GM19438 (cell line): ENCODE measurements around the gene CYB561D1.
"Not testable (repeated sequence)": the region's sequence is repeated elsewhere in the genome, so short reads cannot be mapped to it uniquely, and the experiment has no call there.

Experiments used
- ATAC-seq: cut with Tn5 transposase; IDR thresholded peaks from one replicate; pipeline ENCODE4 v1.9.1; 2021; ENCODE audit warnings: low read depth; ENCODE audit not compliant: unreplicated experiment

CYB561D1 gene, protein sequence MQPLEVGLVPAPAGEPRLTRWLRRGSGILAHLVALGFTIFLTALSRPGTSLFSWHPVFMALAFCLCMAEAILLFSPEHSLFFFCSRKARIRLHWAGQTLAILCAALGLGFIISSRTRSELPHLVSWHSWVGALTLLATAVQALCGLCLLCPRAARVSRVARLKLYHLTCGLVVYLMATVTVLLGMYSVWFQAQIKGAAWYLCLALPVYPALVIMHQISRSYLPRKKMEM

DNA sequence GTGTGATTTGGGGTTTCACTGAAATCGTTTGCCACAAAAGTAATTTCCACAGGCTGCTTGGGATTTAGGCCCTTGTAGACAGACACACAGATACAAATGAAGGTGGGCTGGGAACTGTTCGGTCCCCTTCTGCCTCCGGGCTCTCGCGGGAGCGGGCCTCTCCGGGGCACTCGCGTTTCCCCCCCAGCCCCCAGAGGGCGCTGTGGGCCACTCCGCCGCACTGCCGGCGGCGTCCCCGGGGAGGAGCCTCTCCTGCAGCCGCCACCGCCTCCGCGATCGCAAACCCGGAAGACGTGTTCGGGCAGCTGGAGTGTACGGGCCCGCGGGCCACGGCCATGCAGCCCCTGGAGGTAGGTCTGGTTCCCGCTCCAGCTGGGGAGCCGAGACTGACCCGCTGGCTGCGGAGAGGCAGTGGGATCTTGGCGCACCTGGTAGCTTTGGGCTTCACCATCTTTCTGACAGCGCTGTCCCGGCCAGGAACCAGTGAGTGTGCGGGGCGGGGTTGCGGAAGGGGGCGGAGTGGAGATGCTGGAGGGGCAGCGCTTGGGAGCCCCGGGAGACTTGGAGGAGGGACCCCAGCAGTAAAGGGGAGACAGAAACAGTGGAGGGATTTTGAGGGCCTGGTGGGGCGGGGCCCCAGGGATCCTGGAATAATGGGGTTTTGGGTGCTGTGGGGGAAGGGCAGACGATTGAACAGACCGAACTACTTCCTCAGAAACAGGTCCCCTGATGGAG is at the start of gene CYB561D1:
Gene CYB561D1 (plus strand): TSS at position 290 of the 735 bp plus-strand sequence. CDS start 46 bp downstream, at position 336.
- ATAC-seq: peak; percentile 90

DNA sequence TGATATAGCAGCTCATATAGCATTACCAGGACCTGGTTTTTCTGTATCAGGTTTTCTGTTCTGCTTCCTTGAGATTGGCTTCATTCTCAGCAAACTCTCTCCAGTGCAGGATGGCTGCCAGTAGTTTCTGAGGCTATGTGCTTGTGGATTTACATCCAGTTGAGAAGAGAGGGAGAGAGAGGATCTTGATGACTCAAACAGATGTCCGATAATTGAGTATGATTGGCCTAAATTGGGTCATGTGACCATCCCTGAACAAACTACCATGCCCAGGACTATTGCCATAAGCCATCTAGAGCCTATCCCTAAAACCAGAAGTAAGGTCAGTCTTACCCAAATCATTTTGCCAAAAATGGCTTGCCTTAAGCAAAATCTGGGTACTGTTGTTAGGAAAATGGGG is 49.5 kb upstream of the CYB561D1 start:
- no peak for ATAC-seq

DNA sequence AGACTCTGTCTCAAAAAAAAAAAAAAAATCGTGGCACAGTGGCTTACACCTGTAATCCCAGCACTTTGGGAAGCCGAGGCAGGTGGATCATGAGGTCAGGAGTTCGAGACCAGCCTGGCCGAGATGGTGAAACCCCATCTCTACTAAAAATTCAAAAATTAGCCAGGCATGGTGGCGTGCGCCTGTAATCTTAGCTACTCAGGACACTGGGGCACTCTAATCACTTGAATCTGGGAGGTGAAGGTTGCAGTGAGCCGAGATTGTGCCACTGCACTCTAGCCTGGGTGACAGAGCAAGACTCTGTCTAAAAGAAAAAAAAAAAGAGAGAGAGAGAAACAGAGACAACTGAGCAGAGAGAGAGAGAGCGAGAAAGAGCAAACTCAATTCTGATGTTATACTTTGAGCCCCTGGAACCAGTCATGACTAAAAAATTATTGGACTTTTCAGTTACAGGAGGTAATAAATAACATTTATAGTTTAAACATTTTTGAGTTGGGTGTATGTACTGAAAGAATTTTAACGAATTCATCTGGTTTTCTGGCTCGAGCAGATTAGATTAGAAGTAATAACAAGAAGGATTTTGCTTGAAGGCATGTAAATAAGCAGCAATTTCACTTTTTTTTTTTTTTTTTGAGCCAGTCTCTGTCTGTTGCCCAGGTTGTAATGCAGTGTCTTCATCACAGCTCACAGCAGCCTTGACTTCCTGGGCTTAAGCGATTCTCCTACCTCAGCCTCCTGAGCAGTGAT is 47.8 kb upstream of the CYB561D1 start:
- ATAC-seq: not testable (repeated sequence)

DNA sequence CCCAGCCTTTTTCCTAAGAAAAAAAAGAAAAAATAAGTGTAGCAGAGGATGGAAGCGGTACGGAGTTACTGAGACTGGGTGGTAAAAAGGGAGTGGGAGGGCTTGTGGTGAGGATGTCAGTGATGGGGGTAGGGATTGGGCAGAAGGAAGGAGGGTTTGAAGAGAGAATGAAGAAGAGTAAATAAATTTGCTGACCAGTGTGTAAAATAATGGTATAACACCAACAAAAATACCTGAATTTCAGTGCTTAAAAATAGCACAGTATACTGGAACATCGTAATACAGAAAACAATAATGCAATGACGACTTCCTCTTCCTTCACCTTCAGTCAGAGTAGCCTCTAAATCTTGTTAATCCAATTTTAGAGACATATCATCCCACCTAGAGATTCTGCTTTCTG is 46.4 kb upstream of the CYB561D1 start:
- ATAC-seq: no peak

DNA sequence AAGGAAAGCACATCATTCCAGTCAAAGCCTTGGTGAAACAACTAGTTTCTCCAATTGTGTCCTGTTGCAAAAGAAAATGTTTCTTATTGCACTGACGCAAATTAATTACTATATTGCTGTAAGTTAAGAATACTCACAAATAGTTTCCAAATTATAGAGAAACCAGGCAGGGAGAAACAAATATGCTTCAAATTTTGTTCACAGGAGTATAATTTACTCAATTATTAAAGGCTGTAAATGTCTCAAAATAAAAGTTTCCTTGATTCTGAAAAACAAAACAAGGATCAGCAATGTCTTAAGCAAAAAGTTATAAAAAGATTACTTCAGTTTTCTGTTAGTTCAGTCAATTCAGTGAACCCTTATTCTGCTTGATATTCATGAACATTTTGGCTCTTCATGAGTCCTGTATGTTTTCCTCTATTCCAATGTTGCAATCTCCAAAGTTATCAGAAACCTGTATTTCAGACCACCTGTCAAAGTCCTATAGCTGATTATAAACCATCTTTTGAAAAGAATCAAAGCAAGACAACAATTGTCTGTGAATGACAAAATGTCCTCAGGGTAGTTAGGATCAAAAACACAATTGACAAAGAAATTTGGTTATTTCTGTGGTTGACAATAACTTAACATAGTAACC is 39.3 kb upstream of the CYB561D1 start:
- ATAC-seq: no peak

GRCh38 chr1:109457819-109458218 is 36.1 kb upstream of the CYB561D1 start:
- no peak for ATAC-seq

GRCh38 chr1:109466125-109466451 is 27.8 kb upstream of the CYB561D1 start:
- no peak for ATAC-seq

DNA sequence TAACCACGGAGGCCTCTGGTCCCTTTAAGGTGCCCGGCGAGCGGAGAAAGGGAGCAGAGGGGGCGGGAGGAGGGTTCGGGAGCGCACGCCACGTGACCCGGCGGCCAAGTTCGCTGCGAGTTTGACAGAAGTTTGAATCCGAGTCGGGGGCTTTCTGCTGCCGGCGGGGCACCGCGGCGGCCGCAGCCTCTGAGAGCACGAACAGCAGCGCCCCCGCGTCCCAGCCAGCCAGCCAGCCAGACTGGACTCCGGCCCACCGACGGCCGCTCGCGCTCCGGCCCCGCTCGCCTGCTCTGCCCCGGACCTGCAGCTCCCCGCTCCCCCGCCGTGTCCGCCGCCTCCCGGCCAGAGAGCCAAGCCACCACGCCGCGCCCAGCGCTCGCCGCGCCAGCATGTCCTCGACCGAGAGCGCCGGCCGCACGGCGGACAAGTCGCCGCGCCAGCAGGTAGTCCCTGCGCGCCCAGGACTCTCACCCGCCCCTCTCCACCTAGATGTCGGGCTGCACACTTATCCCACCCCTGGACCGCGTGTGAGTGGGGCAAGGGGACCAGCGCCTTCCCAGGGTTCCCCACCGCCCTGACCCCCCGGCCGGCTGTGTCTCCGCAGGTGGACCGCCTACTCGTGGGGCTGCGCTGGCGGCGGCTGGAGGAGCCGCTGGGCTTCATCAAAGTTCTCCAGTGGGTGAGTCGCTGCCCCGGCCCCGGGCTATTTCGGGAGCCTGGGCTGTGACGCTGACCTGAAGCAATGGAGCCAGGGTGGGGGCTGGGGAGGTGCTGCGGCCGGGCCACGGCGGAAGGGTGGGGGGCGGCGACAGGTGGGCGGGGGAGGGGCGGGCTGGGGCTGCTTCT is 27.2 kb upstream of the CYB561D1 start, which contains the start of gene SYPL2:
Gene SYPL2 (plus strand): TSS at position 95 of the 849 bp plus-strand sequence. CDS start 298 bp downstream, at position 393.
- ATAC-seq: no peak

GRCh38 chr1:109467301-109467777 is 26.6 kb upstream of the CYB561D1 start:
- ATAC-seq: no peak

- no peak for ATAC-seq
These were observed 25.8 kb upstream of the CYB561D1 start for GRCh38 chr1:109468061-109468460.

DNA sequence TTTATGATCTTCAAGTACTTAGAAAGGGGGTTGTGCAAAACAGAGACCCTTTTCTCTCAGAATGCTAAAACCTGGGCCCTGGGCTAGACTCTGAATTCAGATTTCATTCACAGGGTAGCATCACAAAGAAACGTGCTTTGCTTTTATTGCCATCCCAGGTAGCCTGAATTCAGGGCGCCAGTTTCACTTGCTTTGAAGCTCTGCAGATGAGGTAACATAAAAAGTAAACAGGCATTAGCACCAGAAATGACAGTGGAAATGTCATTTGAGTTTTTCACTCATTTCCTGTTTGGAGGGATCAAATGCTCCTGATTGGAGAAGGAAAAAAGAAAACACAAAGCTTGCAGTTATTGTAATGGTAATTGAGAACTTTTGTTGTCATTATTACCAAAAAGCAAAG is 25.0 kb upstream of the CYB561D1 start:
- no peak for ATAC-seq

GRCh38 chr1:109470245-109470644 is 23.6 kb upstream of the CYB561D1 start:
- ATAC-seq: no peak

GRCh38 chr1:109472779-109473178 is 21.1 kb upstream of the CYB561D1 start:
- ATAC-seq: no peak

DNA sequence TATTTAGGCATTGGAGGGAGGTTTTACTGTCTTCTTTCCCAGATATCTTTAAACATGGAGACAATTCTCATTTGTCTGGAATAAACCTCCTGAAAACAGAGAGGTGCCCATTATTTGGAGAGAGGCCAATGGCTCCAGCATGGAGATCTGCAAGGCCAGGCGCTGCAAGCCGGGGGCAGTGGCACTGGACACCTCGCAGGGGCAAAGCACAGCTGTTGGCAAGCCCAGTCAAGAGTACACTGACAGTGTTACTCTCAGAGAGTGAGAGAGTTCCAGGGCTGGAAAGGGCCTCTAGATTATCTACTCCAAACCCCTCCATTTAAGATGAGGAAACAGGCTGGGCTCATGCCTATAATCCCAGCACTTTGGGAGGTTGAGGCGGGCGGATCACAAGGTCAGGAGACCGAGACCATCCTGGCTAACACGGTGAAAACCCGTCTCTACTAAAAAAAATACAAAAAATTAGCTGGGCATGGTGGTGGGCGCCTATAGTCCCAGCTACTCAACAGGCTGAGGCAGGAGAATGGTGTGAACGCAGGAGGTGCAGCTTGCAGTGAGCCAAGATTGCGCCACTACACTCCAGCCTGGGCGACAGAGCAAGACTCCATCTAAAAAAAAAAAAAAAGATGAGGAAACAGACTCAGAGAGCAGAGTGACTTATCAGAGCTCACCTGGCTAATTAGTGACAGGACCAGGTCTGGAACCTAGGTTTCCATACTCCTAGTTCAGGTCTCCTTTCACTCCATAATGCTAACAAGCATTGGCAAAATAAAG is 20.4 kb upstream of the CYB561D1 start:
- ATAC-seq: not testable (repeated sequence)

- no peak for ATAC-seq
These were observed 19.2 kb upstream of the CYB561D1 start for GRCh38 chr1:109474697-109475096.

- ATAC-seq: no peak
These were observed 18.6 kb upstream of the CYB561D1 start for GRCh38 chr1:109475261-109475660.

DNA sequence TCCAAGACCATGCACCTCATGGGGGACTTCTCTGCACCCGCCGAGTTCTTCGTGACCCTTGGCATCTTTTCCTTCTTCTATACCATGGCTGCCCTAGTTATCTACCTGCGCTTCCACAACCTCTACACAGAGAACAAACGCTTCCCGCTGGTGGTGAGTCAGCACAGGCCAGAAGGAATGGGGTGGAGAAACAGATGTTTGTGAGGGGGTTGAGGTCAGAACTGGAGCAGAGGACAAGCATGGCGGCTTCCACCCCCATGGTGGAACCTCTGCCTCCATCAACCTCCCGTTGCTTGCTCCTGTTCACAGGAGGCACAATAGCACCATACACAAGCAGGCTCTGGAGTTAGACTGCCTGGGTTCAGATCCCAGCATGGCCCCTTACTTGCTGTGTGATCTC is 17.1 kb upstream of the CYB561D1 start:
- no peak for ATAC-seq

GRCh38 chr1:109477821-109478220 is 16.1 kb upstream of the CYB561D1 start:
- ATAC-seq: no peak

GRCh38 chr1:109478806-109479205 is 15.1 kb upstream of the CYB561D1 start:
- no peak for ATAC-seq
